PC-9 (cell line): ENCODE results near the gene ENKD1.

Experiments used
- CTCF ChIP-seq: fragments of 200-600 bp; sonication (generic); conservative IDR thresholded peaks from 2 replicates; pipeline ENCODE4 v1.6.1; 2017; ENCODE audit warnings: mixed run types, antibody characterized with exemption, mild to moderate bottlenecking, moderate library complexity
- EZH2 ChIP-seq: fragments of 200-600 bp; sonication (generic); IDR thresholded peaks from 2 replicates; pipeline ENCODE4 v1.8.0; 2017; ENCODE audit warnings: antibody characterized with exemption, low read depth

DNA sequence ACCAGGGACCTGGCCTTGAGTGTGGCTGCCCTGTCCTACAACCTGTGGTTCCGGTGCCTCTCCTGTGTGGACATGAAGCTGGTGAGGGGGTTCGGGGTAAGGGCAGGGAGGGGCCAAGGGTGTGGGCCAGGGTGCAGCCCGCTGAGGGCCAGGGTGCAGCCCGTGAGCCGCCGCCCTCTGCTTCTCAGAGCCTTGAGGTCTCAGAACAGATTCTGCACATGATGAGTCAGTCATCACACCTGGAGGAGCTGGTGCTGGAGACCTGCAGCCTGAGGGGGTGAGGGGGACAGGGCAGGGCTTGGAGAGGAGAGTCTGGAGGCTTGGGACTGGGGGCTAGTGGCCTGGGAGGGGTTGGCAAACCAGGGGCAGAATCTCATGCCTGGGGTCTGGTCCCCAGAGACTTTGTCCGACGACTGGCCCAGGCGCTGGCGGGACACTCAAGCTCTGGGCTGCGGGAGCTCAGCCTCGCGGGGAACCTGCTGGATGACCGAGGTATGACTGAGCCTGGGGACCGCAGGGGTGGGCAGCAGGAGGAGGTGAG is 19.4 kb downstream of the ENKD1 start:
- TF ChIP-seq CTCF (no peak), EZH2 (no peak)
